HG03196 (cell line): Measurements from ENCODE around the gene CAMK1D.

Experiments used
- ATAC-seq: cut with Tn5 transposase; IDR thresholded peaks from one replicate; pipeline ENCODE4 v1.9.1; 2021; ENCODE audit not compliant: unreplicated experiment

The CAMK1D gene

GRCh38 chr10:12510984-12511383, 161.6 kb downstream of the CAMK1D start:
- no peak for ATAC-seq

- ATAC-seq, result no peak
Observed at GRCh38 chr10:12511651-12512050, 162.3 kb downstream of the CAMK1D start.

GRCh38 chr10:12512332-12513002, 163.1 kb downstream of the CAMK1D start:
- ATAC-seq, result no peak

- no peak for ATAC-seq
Observed at GRCh38 chr10:12513003-12513365, 163.6 kb downstream of the CAMK1D start.

GRCh38 chr10:12513775-12514673, 164.7 kb downstream of the CAMK1D start:
- no peak for ATAC-seq

GRCh38 chr10:12518024-12518423, 168.7 kb downstream of the CAMK1D start:
- no peak for ATAC-seq

GRCh38 chr10:12521423-12521822, 172.1 kb downstream of the CAMK1D start:
- no peak for ATAC-seq

GRCh38 chr10:12526311-12526710, 177.0 kb downstream of the CAMK1D start:
- no peak for ATAC-seq

GRCh38 chr10:12529976-12530375, 180.6 kb downstream of the CAMK1D start:
- ATAC-seq, result no peak

GRCh38 chr10:12531305-12532220, 182.2 kb downstream of the CAMK1D start:
- no peak for ATAC-seq

- no peak for ATAC-seq
Observed at GRCh38 chr10:12533151-12533550, 183.8 kb downstream of the CAMK1D start.

GRCh38 chr10:12533723-12534122, 184.4 kb downstream of the CAMK1D start:
- ATAC-seq, result no peak

- ATAC-seq, result no peak
Observed at GRCh38 chr10:12534824-12535223, 185.5 kb downstream of the CAMK1D start.

- no peak for ATAC-seq
Observed at GRCh38 chr10:12535656-12536055, 186.3 kb downstream of the CAMK1D start.

- no peak for ATAC-seq
Observed at GRCh38 chr10:12538491-12538995, 189.2 kb downstream of the CAMK1D start.

- no peak for ATAC-seq
Observed at GRCh38 chr10:12539350-12540164, 190.2 kb downstream of the CAMK1D start.

- no peak for ATAC-seq
Observed at GRCh38 chr10:12540341-12540781, 191.0 kb downstream of the CAMK1D start.

GRCh38 chr10:12541446-12542067, 192.2 kb downstream of the CAMK1D start:
- ATAC-seq, result no peak

- no peak for ATAC-seq
Observed at GRCh38 chr10:12542133-12542670, 192.9 kb downstream of the CAMK1D start.
